Kidney capillary endothelial cell (primary cell): ENCODE data around the gene EMP2.
A peak's percentile ranks its signal among the peaks of the same experiment; 100 is the strongest.
"Not testable (repeated sequence)": the region's sequence is repeated elsewhere in the genome, so short reads cannot be mapped to it uniquely, and the experiment has no call there.

ENCODE experiments used
- DNase-seq: peaks from one replicate; pipeline ENCODE4 v3.0.0-alpha.2; 2018; ENCODE audit warnings: low spot score

Gene EMP2

DNA sequence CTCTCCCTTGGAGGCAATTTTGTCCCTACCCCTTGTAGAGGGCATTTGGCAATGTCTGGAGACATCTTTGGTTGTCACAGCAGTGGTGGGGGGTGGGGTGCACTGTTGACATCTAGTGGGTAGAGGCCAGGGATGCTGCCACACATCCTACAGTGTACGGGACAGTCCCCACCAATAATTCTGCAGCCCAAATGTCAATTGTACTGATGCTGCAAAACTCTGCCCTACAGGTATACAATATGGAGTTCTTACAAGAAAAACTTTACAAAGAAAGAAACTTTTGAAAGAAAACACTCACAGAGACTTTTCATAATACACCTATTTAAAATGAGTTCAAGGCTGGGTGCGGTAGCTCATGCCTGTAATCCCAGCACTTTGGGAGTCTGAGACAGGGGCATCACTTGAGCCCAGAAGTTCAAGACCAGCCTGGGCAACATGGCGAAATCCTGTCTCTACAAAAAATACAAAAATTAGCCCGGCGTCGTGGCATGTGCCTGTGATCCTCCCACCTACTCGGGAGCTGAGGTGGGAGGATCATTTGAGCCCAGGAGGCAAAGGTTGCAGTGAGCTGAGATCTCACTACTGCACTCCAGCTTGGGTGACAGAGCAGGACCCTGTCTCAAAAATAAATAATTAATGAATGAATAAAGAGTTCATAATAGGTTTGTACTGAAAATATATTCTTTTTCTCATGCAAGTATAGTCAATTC is 59.4 kb downstream of the EMP2 start:
- no peak for DNase-seq

DNA sequence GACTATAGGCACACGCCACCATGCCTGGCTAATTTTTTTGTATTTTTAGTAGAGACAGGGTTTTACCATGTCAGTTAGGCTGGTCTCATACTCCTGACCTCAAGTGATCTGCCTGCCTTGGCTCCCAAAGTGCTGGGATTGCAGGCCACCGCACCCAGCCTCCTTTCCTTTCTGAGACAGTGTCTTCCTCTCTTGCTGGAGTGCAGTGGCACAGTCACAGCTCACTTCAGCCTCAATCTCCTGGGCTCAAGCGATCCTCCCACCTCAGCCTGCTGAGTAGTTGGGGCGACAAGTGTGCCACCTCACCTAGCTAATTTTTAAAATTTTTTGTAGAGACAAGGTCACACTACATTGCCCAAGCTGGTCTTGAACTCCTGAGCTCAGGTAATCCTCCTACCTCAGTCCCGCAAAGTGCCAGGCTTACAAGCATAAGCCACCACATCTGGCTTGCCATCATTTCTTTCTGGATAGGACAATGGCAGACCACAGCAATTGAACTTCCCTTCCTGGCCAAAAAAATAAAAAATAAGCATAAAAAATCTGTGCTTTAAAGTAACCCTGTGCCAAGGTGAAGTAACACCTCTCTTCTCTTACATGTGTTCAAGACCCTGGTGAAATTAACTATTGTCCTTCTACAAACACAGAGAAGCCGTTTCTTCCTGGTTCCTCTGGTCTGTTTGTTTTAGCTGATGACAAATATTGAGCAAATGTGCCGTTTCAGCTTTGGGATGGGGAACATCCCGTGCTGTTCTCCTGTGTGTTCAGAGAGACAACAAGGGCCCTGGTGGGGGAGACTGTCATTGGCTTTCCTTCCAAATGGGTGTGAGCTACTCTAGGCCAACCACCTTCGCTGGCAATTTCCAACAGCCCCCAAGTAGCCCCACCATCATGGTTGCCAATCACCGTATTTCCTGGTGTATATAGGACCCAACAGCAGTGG is 60.2 kb downstream of the EMP2 start:
- no peak for DNase-seq

DNA sequence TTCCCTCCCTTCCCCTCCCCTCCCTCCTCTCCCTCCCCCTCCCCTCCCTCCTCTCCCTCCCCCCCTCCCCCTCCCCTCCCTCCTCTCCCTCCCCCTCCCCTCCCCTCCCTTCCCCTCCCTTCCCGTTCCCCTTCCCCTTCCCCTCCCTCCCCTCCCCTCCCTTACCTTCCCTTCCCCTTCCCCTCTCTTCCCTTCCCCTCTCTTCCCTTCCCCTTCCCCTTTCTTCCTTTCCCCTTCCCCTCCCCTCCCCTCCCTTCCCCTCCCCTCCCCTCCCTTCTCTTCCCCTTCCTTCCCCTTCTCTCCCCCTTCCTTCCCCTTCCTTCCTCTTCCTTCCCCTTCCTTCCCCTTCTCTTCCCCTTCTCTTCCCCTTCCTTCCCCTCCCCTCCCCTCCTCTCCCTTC is 61.1 kb downstream of the EMP2 start:
- no peak for DNase-seq

DNA sequence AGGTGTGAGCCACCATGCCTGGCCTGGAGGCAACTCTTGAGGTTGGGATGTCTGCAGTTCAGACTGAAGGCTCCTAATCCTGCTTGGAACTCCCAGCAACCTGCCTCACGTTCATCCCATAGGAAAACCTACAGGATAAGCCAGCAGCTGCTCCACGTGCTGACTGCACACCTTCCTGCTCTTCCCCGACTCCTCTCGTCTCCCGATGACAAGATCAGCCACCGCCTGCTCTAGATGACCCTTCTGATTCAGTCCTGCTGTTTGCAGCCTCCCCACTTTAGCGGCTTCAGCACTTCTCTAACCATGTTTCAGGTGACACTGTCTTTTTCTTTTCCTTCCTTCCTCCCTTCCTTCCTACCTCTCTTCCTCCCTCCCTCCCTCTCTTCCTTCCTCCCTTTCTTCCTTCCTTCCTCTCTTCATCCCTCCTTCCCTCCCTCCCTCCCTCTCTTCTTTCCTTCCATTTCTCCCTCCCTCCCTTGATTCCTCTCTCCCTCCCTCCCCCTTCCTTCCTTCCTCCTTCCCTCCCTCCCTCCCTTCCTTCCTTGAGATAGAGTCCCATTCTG is 61.8 kb downstream of the EMP2 start:
- DNase-seq: no peak

DNA sequence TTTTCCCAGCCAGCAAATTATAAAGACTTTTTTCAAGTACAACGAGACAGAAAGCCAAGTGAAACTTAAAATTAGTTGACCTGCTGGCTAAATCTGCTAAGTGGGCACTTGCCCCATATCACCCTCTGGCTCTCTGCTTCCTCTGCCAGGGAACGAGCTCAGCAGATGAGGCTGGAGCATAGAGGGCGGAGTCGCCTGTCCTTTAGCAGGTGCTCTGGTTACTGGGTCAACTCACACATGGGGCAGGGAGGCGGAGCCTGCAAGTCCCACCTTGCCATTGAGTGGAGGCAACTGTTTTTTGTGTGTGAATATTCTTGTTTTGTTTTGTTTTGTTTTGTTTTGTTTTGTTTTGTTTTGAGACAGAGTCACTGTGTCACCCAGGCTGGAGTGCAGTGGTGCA is 62.5 kb downstream of the EMP2 start:
- DNase-seq: no peak

DNA sequence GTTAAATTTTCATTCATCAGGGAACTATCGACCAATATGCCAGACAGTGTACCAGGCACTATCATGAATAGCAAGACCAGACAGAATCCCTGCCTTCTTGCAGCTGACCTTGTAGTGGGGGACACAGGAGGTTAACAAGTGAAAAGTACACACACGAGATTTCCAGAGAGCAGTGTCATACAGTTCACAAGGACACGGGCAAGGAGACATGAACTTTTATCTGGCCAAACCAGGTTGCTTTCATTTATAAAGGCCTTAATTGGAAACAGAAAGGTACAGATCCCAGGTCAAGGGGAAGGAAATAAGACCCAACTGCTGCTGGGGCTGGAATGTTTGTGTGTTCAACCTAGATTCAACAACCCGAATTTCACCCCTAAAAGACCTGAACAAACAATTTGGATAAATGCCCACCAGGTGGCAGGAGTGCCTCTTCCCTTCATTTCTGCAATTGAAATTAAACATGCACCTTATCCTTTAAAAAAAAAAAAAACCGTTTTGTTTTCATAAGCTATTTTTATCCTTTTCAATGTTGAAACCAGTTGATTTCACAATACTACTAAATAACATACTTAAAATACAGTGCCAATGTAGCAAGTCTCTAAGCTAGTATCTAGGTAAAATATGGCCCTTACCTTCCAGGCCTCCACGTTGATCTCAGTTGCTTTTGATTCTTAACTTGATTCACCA is 65.9 kb downstream of the EMP2 start:
- peak; percentile 41 for DNase-seq

GRCh38 chr16:10511829-10512228 is 68.6 kb downstream of the EMP2 start:
- DNase-seq: no peak

- DNase-seq: no peak
Measured at GRCh38 chr16:10510279-10510678, 70.1 kb downstream of the EMP2 start.

DNA sequence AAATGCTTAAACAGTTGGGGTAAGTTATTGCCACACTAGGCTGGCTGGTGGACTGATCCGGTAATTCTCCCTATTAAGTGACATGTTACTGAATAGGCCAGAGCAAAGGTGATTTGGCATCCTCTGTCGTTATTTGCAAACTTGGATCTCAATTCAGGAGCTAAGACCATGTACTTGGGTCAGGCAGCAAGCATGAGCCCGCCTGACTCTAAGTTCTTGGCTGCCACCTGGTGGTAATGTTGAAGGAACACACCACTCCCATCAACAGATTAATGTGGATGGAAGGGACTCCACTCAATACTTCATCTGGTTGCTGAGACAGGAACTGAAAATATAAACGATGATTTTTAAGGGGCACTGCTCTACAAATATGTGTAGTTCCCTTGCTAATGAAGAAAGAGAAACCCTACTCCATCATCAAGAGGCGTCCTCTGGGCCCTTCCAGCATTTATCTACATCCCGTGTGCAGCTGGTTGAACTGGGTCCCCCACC is 70.8 kb downstream of the EMP2 start:
- DNase-seq: peak; percentile 72

DNA sequence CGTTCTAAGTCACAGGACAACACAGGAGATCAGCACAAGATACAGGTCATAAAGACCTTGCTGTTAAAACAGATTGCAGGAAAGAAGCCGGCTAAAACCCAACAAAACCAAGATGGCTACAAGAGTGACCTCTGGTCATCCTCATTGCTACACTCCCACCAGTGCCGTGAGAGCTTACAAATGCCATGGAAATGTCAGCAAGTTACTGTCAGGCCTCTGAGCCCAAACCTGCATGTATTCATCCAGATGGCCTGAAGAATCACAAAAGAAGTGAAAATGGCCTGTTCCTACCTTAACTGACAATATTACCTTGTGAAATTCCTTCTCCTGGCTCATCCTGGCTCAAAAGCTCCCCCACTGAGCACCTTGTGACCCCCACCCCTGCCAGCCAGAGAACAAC is 75.1 kb downstream of the EMP2 start:
- DNase-seq: not testable (repeated sequence)

DNA sequence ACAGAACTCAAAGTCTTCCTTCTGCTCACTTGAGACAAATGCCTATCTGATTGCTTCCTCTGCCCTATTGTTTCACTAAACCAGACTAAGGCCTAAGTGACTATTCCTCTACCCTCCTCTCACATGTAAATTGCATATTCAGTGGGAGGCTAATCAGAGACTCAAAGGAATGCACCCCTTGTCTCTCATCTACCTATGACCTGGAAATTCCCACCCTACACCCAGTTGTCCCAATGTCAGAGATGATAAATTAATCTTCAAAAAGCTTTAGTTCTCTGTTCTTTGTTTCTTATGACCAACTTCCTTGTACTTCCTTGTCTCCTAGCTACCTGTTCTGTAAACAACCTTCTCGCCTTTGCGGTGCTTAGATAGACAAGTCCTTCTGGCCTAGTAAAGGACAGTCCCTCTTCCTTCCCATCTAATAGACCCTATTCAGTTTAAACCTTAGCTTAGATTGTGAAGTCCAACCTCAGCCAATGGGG is 76.0 kb downstream of the EMP2 start:
- no peak for DNase-seq

DNA sequence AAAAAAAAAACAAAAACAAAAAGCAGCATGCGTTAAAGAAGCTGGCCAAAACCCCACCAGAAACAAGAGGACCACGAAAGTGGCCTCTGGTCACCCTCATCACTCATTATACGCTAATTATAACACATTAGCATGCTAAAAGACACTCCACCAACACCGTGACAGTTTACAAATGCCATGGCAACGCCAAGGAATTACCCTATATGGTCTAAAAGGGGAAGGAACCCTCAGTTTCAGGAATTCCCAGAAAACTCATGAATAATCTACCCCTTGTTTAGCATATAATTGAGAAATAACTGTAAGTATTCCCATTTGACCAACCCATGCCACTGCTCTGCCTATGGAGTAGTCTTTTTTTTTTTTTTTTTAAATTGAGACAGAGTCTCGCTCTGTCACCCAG is 77.6 kb downstream of the EMP2 start:
- DNase-seq: no peak

DNA sequence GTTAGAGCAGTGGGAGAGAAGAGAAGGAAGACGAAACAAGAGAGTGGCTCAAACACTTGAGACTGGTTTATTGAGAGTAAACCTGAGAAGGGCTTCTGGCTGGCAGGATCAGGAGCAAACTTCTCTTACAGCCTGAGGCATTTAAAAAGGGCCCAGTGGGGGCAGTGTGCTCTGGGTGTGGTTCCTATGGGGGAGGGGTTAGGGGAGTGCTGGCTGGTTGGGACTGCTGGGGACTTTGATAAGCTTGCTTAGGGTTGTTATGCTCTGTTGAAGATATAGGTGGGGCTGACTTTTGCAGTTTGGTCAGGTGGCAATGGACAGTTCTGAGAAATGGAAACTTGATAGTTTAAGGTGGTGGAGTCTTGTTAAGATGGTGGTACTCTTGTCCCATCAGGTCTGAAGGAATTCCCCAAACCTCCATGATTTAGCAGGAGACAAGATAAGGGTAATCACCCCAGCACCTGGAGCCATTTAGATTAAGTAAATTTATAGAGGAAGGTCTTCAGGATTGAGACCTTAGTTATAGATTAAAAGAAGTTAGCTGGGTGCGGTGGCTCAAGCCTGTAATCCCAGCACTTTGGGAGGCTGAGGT is 79.3 kb downstream of the EMP2 start:
- DNase-seq: no peak

- DNase-seq: no peak
Measured at GRCh38 chr16:10500582-10500981, 79.8 kb downstream of the EMP2 start.

DNA sequence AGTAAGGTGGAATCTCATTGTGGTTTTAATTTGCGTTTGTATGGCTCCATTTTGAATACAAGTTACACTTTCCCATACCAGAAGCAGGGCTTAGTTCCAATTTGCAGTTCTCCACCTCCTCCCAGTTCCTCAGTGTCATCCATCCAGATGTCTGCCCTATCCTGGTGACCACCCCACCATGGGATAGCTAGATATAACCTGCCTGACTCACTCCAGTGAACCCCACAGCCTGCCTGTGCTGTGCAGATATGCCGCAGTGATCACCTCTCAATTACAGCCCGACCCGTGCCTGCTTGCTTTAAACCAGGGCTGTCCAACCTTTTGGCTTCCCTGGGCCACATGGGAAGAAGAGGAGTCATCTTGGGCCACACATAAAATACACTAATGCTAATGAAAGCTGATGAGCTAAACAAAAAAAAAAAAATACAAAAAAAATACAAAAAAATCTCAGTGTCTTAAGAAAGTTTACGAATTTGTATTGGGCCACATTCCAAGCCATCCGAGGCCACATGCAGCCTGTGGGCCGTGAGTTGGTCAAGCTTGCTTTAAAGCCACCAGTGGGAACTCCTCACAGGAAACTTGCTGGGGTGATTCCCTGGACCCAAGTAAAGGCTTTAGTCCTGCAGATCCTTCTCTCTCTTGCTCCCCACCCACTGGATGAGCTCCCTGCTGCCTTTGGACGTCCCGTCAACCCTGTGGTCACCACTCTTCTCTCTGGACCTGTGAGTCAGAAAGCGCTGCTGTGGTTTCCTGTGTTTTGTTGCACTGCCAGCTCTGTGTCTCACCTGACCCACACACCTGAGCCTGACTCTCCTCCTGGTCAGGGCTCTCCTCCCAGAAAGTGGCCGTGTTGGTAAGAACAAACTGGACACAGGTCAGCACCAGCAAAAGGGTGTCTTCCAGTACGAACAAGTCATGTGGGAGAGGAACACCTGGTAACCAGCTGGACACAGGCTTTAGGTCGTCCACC is 83.0 kb downstream of the EMP2 start:
- DNase-seq: no peak

GRCh38 chr16:10495031-10495345 is 85.4 kb downstream of the EMP2 start:
- no peak for DNase-seq

DNA sequence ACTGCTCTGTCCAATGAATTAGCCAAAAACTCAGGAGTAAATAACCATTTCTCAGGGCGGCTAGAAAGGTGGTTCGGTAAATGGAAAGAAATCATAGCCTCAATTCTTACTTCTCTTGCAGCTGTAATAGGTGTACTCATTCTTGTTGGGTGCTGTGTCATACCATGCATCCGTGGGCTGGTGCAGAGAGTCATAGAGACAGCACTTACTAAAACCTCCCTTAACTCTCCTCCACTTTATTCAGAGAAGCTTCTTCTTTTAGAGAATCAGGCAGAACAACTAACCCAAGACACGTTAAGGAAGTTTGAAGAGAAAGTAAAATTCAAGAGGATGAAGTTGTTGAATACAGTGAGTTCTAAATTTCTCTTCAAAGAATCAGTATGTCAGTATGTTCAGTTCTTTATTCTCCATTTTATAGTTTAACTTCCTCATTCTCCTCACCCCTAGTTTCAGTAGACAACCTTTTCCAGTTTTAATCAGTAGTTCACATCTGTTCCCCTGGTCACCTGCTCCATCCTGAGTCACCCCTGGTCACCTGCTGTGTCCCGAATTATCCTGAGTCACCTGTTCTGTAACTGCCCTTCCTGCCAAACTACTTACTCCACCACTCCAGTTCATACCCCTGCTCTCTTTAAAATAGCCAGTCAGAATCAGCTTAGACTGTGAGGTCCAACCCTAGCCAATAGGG is 85.9 kb downstream of the EMP2 start:
- no peak for DNase-seq

DNA sequence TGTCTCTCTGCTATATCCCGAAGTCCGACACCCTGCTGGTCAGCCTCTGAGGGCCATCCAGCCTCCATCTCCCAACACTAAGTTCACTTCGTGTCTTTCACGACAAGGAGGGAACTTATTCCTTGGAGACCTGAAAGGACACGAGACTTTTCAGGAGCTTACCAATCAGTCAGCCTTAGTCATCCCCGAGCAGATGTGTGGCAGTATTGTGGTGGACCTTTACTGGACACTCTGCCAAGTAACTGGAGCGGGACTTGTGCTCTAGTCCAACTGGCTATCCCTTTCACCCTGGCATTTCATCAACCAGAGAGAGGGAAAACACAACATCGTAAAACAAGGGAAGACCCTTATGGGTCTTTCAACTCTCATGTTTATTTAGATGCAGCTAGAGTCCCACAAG is 87.1 kb downstream of the EMP2 start:
- DNase-seq: no peak

- no peak for DNase-seq
Measured at GRCh38 chr16:10490141-10490540, 90.3 kb downstream of the EMP2 start.
